Body of pancreas (tissue), 4 donors: ENCODE measurements around the gene GALNT9.

Experiments used
- CTCF ChIP-seq, 7 experiments: fragments of 450-650 bp in 4 of 7; fragments of 200-600 bp in 3 of 7; sonication (generic) in 3 of 7; IDR thresholded peaks; one replicate each; pipeline ENCODE4 v1.5.1; 2016 to 2019; ENCODE audit warnings: antibody characterized with exemption in 7 of 7
- POLR2A ChIP-seq, 3 donors: fragments of 450-650 bp; IDR thresholded peaks; one replicate each; pipeline ENCODE4 v1.6.1; 2016; ENCODE audit warnings: antibody characterized with exemption in 3 of 3, mild to moderate bottlenecking in 2 of 3

- no peak for TF ChIP-seq CTCF (IDR thresholded peaks at IDR 0.05)
- no peak for TF ChIP-seq POLR2A (IDR thresholded peaks at IDR 0.05)
Observed at GRCh38 chr12:132282950-132283771, 46.2 kb downstream of the GALNT9 start.
